Measurements from ENCODE around the gene NFE2L2. TPM values are rescaled to one million over a fixed set of nuclear protein-coding genes. Genes with fewer than 3 reads are reported as not detected.

The NFE2L2 gene
- total and polyA plus RNA-seq, 9 of the 15 experiments (the other 6 are each of a cell fraction or from before 2014, with no cell fraction given): 29.3 to 120 (median 59.3) TPM

DNA sequence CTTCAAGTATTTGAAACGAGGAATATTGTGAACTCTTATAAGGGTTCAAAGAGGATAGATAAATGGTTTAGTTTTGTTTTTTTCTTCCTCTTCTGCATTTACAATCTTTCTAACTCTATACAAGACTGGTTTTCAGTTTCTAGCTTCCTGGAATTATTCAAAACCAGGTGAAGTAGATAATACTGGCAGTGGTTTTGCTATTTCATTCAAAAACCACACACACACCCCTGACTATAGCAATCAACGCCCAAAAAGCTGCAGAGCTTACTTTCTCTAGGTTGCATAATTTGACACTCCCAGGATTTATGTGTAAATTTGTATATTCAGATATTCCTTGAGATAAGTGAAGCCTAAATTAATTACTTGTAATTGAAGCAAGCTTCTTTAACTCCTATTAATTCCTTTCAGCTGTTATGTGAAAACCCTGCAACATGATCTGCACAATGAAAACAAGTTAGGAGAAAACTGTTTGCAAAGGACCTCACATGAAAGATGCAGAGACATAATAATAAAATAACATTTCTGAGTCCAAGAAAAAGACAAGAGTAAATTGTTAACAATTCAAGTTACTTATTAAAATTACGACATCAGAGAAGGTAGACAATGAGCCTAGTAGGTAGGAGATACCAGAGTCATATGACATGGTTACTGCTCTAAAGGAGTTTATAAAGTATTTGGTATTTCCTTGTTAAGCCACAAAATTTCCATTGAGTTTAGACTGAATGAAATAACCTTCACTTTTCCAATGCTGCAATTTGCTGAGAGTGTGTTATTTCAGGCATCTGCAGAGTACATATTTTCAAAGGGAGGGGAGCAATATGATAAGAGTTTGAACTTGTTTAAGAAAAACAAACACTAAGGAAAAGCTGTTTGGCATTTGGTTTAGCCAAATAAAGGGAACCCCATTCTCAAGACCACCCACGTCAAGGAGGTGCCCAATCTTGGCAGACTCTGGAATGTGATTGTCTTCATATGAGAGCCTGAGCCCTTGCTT lies 1.6 kb upstream of the NFE2L2 start (continued):
- TF ChIP-seq TAF7 (tag; IDR thresholded peaks at IDR 0.05): no peak
- TF ChIP-seq, protein P1, sequence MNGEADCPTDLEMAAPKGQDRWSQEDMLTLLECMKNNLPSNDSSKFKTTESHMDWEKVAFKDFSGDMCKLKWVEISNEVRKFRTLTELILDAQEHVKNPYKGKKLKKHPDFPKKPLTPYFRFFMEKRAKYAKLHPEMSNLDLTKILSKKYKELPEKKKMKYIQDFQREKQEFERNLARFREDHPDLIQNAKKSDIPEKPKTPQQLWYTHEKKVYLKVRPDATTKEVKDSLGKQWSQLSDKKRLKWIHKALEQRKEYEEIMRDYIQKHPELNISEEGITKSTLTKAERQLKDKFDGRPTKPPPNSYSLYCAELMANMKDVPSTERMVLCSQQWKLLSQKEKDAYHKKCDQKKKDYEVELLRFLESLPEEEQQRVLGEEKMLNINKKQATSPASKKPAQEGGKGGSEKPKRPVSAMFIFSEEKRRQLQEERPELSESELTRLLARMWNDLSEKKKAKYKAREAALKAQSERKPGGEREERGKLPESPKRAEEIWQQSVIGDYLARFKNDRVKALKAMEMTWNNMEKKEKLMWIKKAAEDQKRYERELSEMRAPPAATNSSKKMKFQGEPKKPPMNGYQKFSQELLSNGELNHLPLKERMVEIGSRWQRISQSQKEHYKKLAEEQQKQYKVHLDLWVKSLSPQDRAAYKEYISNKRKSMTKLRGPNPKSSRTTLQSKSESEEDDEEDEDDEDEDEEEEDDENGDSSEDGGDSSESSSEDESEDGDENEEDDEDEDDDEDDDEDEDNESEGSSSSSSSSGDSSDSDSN (IDR thresholded peaks at IDR 0.05; ENCODE audit: borderline replicate concordance in 1 of 2, low read depth in 2 of 2, low read length in 2 of 2): no peak
- no peak for TF ChIP-seq HDAC8 (tag; IDR thresholded peaks at IDR 0.05)
- no peak for TF ChIP-seq STAT5B (CRISPR knock-in tag; IDR thresholded peaks at IDR 0.05)
- TF ChIP-seq, protein P2, sequence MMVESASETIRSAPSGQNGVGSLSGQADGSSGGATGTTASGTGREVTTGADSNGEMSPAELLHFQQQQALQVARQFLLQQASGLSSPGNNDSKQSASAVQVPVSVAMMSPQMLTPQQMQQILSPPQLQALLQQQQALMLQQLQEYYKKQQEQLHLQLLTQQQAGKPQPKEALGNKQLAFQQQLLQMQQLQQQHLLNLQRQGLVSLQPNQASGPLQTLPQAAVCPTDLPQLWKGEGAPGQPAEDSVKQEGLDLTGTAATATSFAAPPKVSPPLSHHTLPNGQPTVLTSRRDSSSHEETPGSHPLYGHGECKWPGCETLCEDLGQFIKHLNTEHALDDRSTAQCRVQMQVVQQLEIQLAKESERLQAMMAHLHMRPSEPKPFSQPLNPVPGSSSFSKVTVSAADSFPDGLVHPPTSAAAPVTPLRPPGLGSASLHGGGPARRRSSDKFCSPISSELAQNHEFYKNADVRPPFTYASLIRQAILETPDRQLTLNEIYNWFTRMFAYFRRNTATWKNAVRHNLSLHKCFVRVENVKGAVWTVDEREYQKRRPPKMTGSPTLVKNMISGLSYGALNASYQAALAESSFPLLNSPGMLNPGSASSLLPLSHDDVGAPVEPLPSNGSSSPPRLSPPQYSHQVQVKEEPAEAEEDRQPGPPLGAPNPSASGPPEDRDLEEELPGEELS (CRISPR knock-in tag; IDR thresholded peaks at IDR 0.05; ENCODE audit: borderline replicate concordance): no peak
- no peak for TF ChIP-seq TAF1 (IDR thresholded peaks at IDR 0.05; ENCODE audit: control insufficient read depth, extremely low read depth, insufficient read depth, low read length, severe bottlenecking)
- peak; percentile 42; the same call in 1 of the 2 replicates for TF ChIP-seq JUN (IDR thresholded peaks at IDR 0.05; ENCODE audit: borderline replicate concordance, low read depth, low read length)
- TF ChIP-seq JUN (CRISPR knock-in tag; IDR thresholded peaks at IDR 0.05; ENCODE audit: borderline replicate concordance): no peak
- TF ChIP-seq ZFPM2 (CRISPR knock-in tag; IDR thresholded peaks at IDR 0.05): no peak
- TF ChIP-seq GTF2F1 (IDR thresholded peaks at IDR 0.05; ENCODE audit: low read depth, low read length): no peak
- TF ChIP-seq KDM1A (IDR thresholded peaks at IDR 0.05): peak; percentile 96 to 97
- no peak for TF ChIP-seq CBFB (CRISPR knock-in tag; IDR thresholded peaks at IDR 0.05)
- TF ChIP-seq ZNF384 (IDR thresholded peaks at IDR 0.05; ENCODE audit: low read depth, low read length): no peak
- no peak for TF ChIP-seq POLR2AphosphoS2 (IDR thresholded peaks at IDR 0.05; ENCODE audit: low read length)
- TF ChIP-seq, protein P3, sequence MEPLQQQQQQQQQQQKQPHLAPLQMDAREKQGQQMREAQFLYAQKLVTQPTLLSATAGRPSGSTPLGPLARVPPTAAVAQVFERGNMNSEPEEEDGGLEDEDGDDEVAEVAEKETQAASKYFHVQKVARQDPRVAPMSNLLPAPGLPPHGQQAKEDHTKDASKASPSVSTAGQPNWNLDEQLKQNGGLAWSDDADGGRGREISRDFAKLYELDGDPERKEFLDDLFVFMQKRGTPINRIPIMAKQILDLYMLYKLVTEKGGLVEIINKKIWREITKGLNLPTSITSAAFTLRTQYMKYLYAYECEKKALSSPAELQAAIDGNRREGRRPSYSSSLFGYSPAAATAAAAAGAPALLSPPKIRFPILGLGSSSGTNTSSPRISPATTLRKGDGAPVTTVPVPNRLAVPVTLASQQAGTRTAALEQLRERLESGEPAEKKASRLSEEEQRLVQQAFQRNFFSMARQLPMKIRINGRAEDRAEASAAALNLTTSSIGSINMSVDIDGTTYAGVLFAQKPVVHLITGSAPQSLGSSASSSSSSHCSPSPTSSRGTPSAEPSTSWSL (CRISPR knock-in tag; IDR thresholded peaks at IDR 0.05; ENCODE audit: borderline replicate concordance): no peak
- TF ChIP-seq YBX1 (IDR thresholded peaks at IDR 0.05): no peak
- TF ChIP-seq ZNF146 (CRISPR knock-in tag; IDR thresholded peaks at IDR 0.05; ENCODE audit: unreplicated experiment): no peak
- TF ChIP-seq, protein P4, sequence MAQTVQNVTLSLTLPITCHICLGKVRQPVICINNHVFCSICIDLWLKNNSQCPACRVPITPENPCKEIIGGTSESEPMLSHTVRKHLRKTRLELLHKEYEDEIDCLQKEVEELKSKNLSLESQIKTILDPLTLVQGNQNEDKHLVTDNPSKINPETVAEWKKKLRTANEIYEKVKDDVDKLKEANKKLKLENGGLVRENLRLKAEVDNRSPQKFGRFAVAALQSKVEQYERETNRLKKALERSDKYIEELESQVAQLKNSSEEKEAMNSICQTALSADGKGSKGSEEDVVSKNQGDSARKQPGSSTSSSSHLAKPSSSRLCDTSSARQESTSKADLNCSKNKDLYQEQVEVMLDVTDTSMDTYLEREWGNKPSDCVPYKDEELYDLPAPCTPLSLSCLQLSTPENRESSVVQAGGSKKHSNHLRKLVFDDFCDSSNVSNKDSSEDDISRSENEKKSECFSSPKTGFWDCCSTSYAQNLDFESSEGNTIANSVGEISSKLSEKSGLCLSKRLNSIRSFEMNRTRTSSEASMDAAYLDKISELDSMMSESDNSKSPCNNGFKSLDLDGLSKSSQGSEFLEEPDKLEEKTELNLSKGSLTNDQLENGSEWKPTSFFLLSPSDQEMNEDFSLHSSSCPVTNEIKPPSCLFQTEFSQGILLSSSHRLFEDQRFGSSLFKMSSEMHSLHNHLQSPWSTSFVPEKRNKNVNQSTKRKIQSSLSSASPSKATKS (CRISPR knock-in tag; IDR thresholded peaks at IDR 0.05): no peak
- TF ChIP-seq SMAD4 (CRISPR knock-in tag; conservative IDR thresholded peaks at IDR 0.05): peak; percentile 14

Data from K562 (cell line).